GM21367 (cell line): Measurements from ENCODE around the gene RGS6.
A peak's percentile ranks its signal among the peaks of the same experiment; 100 is the strongest.

Experiments used
- ATAC-seq: cut with Tn5 transposase; IDR thresholded peaks from one replicate; pipeline ENCODE4 v1.9.1; 2021; ENCODE audit not compliant: unreplicated experiment

RGS6 gene

GRCh38 chr14:72568296-72568992 is 636.2 kb downstream of the RGS6 start:
- no peak for ATAC-seq

- no peak for ATAC-seq
Measured at GRCh38 chr14:72573725-72574417, 641.6 kb downstream of the RGS6 start.

- no peak for ATAC-seq
Measured at GRCh38 chr14:72574715-72575114, 642.5 kb downstream of the RGS6 start.

- no peak for ATAC-seq
Measured at GRCh38 chr14:72576258-72576657, 644.0 kb downstream of the RGS6 start.

- no peak for ATAC-seq
Measured at GRCh38 chr14:72577521-72577920, 645.3 kb downstream of the RGS6 start.

- ATAC-seq = no peak
Measured at GRCh38 chr14:72578514-72578913, 646.3 kb downstream of the RGS6 start.

GRCh38 chr14:72582582-72582981 is 650.4 kb downstream of the RGS6 start:
- ATAC-seq = no peak

GRCh38 chr14:72583316-72584272 is 651.4 kb downstream of the RGS6 start:
- ATAC-seq = no peak

- no peak for ATAC-seq
Measured at GRCh38 chr14:72588521-72588920, 656.3 kb downstream of the RGS6 start.

GRCh38 chr14:72589652-72590051 is 657.4 kb downstream of the RGS6 start:
- no peak for ATAC-seq

- ATAC-seq = no peak
Measured at GRCh38 chr14:72590577-72590976, 658.3 kb downstream of the RGS6 start.

- ATAC-seq = no peak
Measured at GRCh38 chr14:72591391-72591790, 659.2 kb downstream of the RGS6 start.

GRCh38 chr14:72594099-72594901 is 662.1 kb downstream of the RGS6 start:
- no peak for ATAC-seq

- ATAC-seq = no peak
Measured at GRCh38 chr14:72595152-72595862, 663.1 kb downstream of the RGS6 start.

- no peak for ATAC-seq
Measured at GRCh38 chr14:72597252-72598233, 665.3 kb downstream of the RGS6 start.

GRCh38 chr14:72598306-72598705 is 666.1 kb downstream of the RGS6 start:
- peak; percentile 58 for ATAC-seq

- ATAC-seq = no peak
Measured at GRCh38 chr14:72599579-72600470, 667.6 kb downstream of the RGS6 start.
